ENCODE results near the gene RPN1. TPM values are rescaled to one million over a fixed set of nuclear protein-coding genes. Genes with fewer than 3 reads are reported as not detected.
A peak's percentile ranks its signal among the peaks of the same experiment; 100 is the strongest.

Gene RPN1
- total and polyA plus RNA-seq, 2 donors (not counting 3 experiments of a cell fraction or from before 2014, with no cell fraction given) = 250 to 266 TPM

GRCh38 chr3:128617557-128618397 is 32.8 kb downstream of the RPN1 start:
- Histone ChIP-seq H3K9ac (replicated peaks; ENCODE audit: extremely low read depth, insufficient read depth, low read length) (peak overlapping the region; percentile 80), H3K4me3 (replicated peaks in 1 of 3; ENCODE audit: insufficient read depth in 1 of 3, low read depth in 1 of 3, low read length in 3 of 3) (peak overlapping the region; percentile 48 to 65 (median 58)), H3K9me3 (replicated peaks; ENCODE audit: control insufficient read depth, insufficient read depth, low read length) (no peaks in the 10 kb centered on the region), H3K36me3 (ENCODE audit: control insufficient read depth in 2 of 2, extremely low read depth in 1 of 2, insufficient read depth in 2 of 2, low read length in 2 of 2) (peaks cover 20 to 33% of the 10 kb centered on the region in 2 experiments), H2AFZ (ENCODE audit: low read depth, low read length) (peak overlapping the region; percentile 38), H3K4me2 (ENCODE audit: insufficient read depth, low read length) (peak overlapping the region; percentile 81), H3K9me1 (replicated peaks; ENCODE audit: control insufficient read depth, extremely low read depth, insufficient read depth, low read length) (no peaks in the 10 kb centered on the region), H3K27ac (ENCODE audit: insufficient read depth, low read depth, low read length) (peak overlapping the region; percentile 53), H3K4me1 (ENCODE audit: control insufficient read depth, extremely low read depth, insufficient read depth, low read length) (peaks cover 35% of the 10 kb centered on the region), H3K79me2 (ENCODE audit: control insufficient read depth, insufficient read depth, low read length) (peaks cover 24% of the 10 kb centered on the region), H4K20me1 (replicated peaks; ENCODE audit: control insufficient read depth, extremely low read depth, insufficient read depth, low read length) (no peaks in the 10 kb centered on the region), H3K27me3 (ENCODE audit: control insufficient read depth in 2 of 2, insufficient read depth in 2 of 2, low read length in 2 of 2) (no peaks in the 10 kb centered on the region)
- dilution Hi-C loops (cut with MboI; ENCODE audit: extremely low pct_ligation_motif_present, low sequenced_read_pairs) = no loop called here
- peak; percentile 91 for FAIRE-seq
- TF ChIP-seq EZH2 (IDR thresholded peaks at IDR 0.05; ENCODE audit: borderline replicate concordance, low read depth, low read length, severe bottlenecking) (no peak), MYC (IDR thresholded peaks at IDR 0.05; ENCODE audit: low read depth, low read length) (no peak), CTCF (IDR thresholded peaks at IDR 0.05; ENCODE audit: extremely low read depth in 1 of 2, insufficient read depth in 1 of 2, low read depth in 1 of 2, low read length in 2 of 2) (peak; percentile 86 to 98), POLR2AphosphoS5 (IDR thresholded peaks at IDR 0.05; ENCODE audit: insufficient read depth, low read depth, low read length) (no peak), MAX (IDR thresholded peaks at IDR 0.05; ENCODE audit: insufficient read depth, insufficient read length) (peak; percentile 47), GATA2 (IDR thresholded peaks at IDR 0.05; ENCODE audit: insufficient read depth, insufficient read length, low read depth, low read length) (no peak)
- TSS peak; percentile 39 for BruUV-seq (replicated peaks)
- ChIA-PET POLR2A (no interaction called here), CTCF (interaction anchor here (0.7 to 3.1 kb wide), 31 partner anchors 8 to 332 kb away, joined by 3 to 29 read pairs (median 4); partner anchors contain the start of genes ACAD9, RAB7A and RPN1)
- DNase-seq (ENCODE audit: low read depth, low spot score) = peak; percentile 98
- intact Hi-C loops (cut with micrococcal nuclease) = loop anchor here (1.0 to 5.0 kb wide), 4 partner anchors 63 to 630 kb away; partner anchors contain the start of gene COPG1
